NT2/D1 (cell line): ENCODE measurements around the gene SARDH.

ENCODE experiments used
- DNase-seq: peaks from one replicate; pipeline ENCODE4 v3.0.0-alpha.2; 2011; ENCODE audit warnings: low read depth, low spot score
- H3K27me3 ChIP-seq: 2 replicates; pipeline ENCODE4 v1.6.0; 2011; ENCODE audit warnings: mild to moderate bottlenecking; ENCODE audit not compliant: insufficient read length, insufficient read depth
- H3K36me3 ChIP-seq: 2 replicates; pipeline ENCODE4 v1.6.1; 2011; ENCODE audit warnings: mild to moderate bottlenecking, low read length, mixed read lengths; ENCODE audit not compliant: insufficient read depth, insufficient read length
- H3K4me1 ChIP-seq: 2 replicates; pipeline ENCODE4 v1.5.1; 2011; ENCODE audit not compliant: insufficient read depth, insufficient read length
- H3K4me3 ChIP-seq: 2 replicates; pipeline ENCODE4 v1.5.1; 2011; ENCODE audit warnings: low read depth; ENCODE audit not compliant: insufficient read length
- H3K9ac ChIP-seq: 2 replicates; pipeline ENCODE4 v1.6.0; 2011; ENCODE audit warnings: low read depth; ENCODE audit not compliant: insufficient read length
- H3K9me3 ChIP-seq: 2 replicates; pipeline ENCODE4 v1.5.1; 2011; ENCODE audit warnings: mild to moderate bottlenecking, low read length; ENCODE audit not compliant: insufficient read depth
- SUZ12 ChIP-seq: IDR thresholded peaks from 2 replicates; pipeline ENCODE4 v1.6.1; 2011; ENCODE audit not compliant: insufficient read length, insufficient read depth; ENCODE audit errors: extremely low read depth
- YY1 ChIP-seq: IDR thresholded peaks from 2 replicates; pipeline ENCODE4 v1.6.1; 2011; ENCODE audit not compliant: insufficient read length, insufficient read depth
- ZNF274 ChIP-seq: IDR thresholded peaks from 2 replicates; pipeline ENCODE4 v1.6.1; 2011; ENCODE audit warnings: mild to moderate bottlenecking, low read depth, low read length

The SARDH gene

GRCh38 chr9:133741716-133742115, 3.6 kb upstream of the SARDH start:
- DNase-seq: no peak
- no peak overlapping the region for H3K9ac ChIP-seq
- no peak overlapping the region for H3K4me3 ChIP-seq
- no peaks in the 10 kb centered on the region; the same call in 1 of the 2 replicates for H3K9me3 ChIP-seq
- no peaks in the 10 kb centered on the region for H3K36me3 ChIP-seq
- peaks cover 16% of the 10 kb centered on the region for H3K4me1 ChIP-seq
- no peaks in the 10 kb centered on the region for H3K27me3 ChIP-seq
- TF ChIP-seq ZNF274: no peak
- no peak for TF ChIP-seq YY1
- TF ChIP-seq SUZ12: no peak

DNA sequence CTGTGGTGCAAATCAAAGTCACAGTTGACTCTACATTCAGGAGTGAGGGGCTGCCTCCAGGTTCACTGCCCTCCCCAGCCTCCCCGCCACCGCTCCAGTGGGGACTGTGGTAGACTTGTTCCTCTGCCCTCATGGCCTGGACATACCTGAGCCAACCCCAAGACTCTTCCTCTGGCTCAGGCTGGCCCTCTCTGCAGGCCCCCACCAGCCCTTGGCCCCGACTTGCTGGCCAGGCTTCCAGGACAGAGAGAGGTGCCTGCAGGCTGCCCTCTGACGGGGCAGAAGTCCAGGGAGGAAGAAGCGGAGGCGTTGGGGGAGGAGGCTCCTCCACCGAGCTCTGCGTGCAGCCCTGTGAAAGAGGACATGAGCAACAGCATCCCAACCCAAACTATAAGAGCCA, 2.8 kb upstream of the SARDH start:
- Histone ChIP-seq H3K36me3 (no peaks in the 10 kb centered on the region), H3K4me1 (peaks cover 19% of the 10 kb centered on the region), H3K9me3 (no peaks in the 10 kb centered on the region), H3K9ac (no peak overlapping the region), H3K27me3 (no peaks in the 10 kb centered on the region), H3K4me3 (no peak overlapping the region)
- TF ChIP-seq SUZ12 (no peak), YY1 (no peak), ZNF274 (no peak)
- DNase-seq: no peak

DNA sequence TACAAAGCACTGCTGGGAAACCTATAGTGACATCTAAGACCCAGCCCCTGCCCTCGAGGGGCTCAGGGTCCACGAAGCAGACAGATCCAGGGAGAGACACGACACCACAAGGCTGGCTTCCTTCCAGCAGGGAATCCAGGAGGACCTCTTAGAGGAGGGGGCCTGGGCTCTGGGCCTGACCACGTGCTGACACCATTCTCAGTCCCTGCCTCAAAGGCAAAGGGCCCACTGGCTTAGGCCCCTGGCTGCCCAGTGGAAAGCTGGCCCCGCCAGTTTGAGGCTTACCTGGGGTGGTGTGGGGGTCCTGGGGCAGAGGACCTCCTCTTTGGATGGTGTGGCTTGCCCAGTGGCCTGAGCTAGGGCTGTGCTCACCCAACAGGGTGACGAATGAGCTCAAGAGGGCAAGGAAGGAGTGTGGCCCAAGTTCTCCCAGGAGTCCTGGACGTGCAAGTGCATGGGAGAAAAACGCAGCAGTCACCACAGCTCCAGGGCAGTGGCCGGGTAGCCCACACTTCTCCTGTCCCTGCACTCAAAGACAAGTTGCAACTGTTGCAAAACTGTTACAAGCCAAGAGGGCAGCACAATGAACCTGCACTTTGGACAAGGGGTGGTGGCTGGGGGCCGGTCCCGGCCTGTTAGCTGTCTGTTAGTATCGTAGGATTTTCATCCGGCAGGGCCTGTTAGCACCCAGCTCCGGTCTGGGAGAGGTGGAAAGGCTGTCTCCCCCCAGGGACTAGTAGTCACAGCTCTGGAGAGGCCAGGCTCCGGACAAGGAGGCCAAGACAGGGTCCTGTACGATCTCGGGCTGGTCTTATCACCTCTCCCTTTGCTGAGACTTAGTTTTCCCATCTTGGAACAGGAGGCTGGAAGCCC, 1.5 kb upstream of the SARDH start:
- H3K4me3 ChIP-seq: no peak overlapping the region
- no peak for DNase-seq
- no peaks in the 10 kb centered on the region for H3K36me3 ChIP-seq
- TF ChIP-seq SUZ12 (no peak), YY1 (no peak), ZNF274 (no peak)
- H3K9me3 ChIP-seq: no peaks in the 10 kb centered on the region
- no peak overlapping the region for H3K9ac ChIP-seq
- H3K27me3 ChIP-seq: no peaks in the 10 kb centered on the region
- peaks cover 20% of the 10 kb centered on the region for H3K4me1 ChIP-seq

- no peaks in the 10 kb centered on the region for H3K27me3 ChIP-seq
- no peaks in the 10 kb centered on the region for H3K9me3 ChIP-seq
- H3K4me3 ChIP-seq: peak overlapping the region; percentile 13
- no peak for DNase-seq
- TF ChIP-seq YY1: no peak
- no peak for TF ChIP-seq ZNF274
- TF ChIP-seq SUZ12: no peak
- peaks cover 20% of the 10 kb centered on the region for H3K4me1 ChIP-seq
- no peaks in the 10 kb centered on the region for H3K36me3 ChIP-seq
- H3K9ac ChIP-seq: peak overlapping the region; percentile 66
Measured at GRCh38 chr9:133738640-133739225, 581 bp upstream of the SARDH start.

DNA sequence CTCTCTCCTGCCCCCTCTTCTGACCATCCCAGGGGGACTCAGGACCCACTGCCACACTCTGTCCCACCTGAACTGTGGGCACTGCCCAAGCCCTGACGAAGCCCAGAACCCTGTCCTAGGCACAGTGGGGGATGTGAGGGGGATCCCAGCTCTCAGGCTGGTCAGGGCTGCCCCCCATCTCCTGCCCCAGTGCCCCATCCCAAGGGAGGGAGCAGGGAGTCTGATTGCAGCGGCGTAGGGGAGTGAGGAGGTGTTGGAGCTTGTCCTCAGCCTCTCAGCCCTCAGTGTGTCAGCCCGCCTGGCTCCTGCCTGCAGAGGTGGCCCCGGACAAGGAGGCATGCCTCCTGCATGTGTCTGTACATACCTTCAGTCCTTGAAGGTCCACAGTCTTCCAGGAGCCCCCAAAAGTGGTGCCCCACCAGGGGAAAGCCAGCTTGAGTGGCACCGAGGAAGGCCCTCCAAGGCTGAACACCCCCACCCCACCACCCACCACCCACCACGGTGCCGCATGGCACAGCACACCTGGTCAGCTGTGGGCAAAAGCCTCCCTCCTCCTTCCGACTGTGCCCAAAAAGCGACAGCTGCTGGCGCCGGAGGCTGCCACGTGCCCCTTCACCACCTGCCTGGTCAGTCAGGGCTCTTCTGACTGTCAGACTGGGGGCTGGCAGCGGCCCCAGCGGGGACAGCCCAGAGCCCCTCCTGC, 930 bp downstream of the SARDH start:
- Histone ChIP-seq H3K4me3 (peak overlapping the region; percentile 54), H3K27me3 (no peaks in the 10 kb centered on the region), H3K4me1 (peaks cover 24% of the 10 kb centered on the region), H3K9ac (peak overlapping the region; percentile 69), H3K9me3 (no peaks in the 10 kb centered on the region), H3K36me3 (no peaks in the 10 kb centered on the region)
- TF ChIP-seq SUZ12: no peak
- no peak for DNase-seq

GRCh38 chr9:133735931-133736330, 2.2 kb downstream of the SARDH start:
- no peaks in the 10 kb centered on the region for H3K27me3 ChIP-seq
- TF ChIP-seq YY1 (no peak), SUZ12 (no peak), ZNF274 (no peak)
- H3K4me1 ChIP-seq: peaks cover 24% of the 10 kb centered on the region
- no peak overlapping the region for H3K4me3 ChIP-seq
- no peaks in the 10 kb centered on the region for H3K9me3 ChIP-seq
- no peak overlapping the region for H3K9ac ChIP-seq
- no peak for DNase-seq
- H3K36me3 ChIP-seq: no peaks in the 10 kb centered on the region

DNA sequence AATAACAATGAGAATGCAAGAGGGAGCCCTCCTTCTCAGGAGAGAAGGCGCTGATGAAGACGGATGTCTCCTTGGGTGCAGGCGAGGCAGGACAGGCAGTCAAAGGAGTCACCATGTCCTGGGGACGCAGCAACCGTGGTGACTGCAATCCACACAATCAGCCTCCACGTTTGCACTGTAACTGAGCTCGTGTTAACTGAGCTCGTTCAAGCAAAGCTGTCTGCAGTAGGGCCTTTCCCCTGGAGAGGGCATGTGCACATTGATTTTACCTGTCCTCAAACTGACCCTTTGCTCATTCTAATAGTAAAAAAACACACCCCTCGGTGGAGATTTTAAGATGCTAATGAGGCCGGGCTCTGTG, 2.8 kb downstream of the SARDH start:
- TF ChIP-seq ZNF274: no peak
- TF ChIP-seq SUZ12: no peak
- no peak for TF ChIP-seq YY1
- H3K4me3 ChIP-seq: no peak overlapping the region
- peaks cover 24% of the 10 kb centered on the region for H3K4me1 ChIP-seq
- no peak for DNase-seq
- peak overlapping the region; percentile 7 for H3K9ac ChIP-seq
- H3K36me3 ChIP-seq: no peaks in the 10 kb centered on the region
- H3K9me3 ChIP-seq: no peaks in the 10 kb centered on the region
- no peaks in the 10 kb centered on the region for H3K27me3 ChIP-seq
